NT2/D1 (cell line): ENCODE measurements around the gene SCN9A.

ENCODE experiments used
- SUZ12 ChIP-seq: IDR thresholded peaks from 2 replicates; pipeline ENCODE4 v1.6.1; 2011; ENCODE audit not compliant: insufficient read length, insufficient read depth; ENCODE audit errors: extremely low read depth
- YY1 ChIP-seq: IDR thresholded peaks from 2 replicates; pipeline ENCODE4 v1.6.1; 2011; ENCODE audit not compliant: insufficient read length, insufficient read depth

- TF ChIP-seq YY1 (no peak), SUZ12 (no peak)
These were observed 191.0 kb downstream of the SCN9A start for GRCh38 chr2:166184789-166185188.
